ENCODE data around the gene SLC7A14. TPM values are rescaled to one million over a fixed set of nuclear protein-coding genes. Genes with fewer than 3 reads are reported as not detected.

The SLC7A14 gene
- total RNA-seq, 1 experiment from 2014 or later, result not detected

GRCh38 chr3:170529912-170530311 is 56.0 kb downstream of the SLC7A14 start:
- ChIA-PET POLR2A (ENCODE audit: low non-redundant PET) (no interaction called here), CTCF (no interaction called here)
- no peaks in the 10 kb centered on the region for H3K4me1 ChIP-seq (ENCODE audit: insufficient read depth, low read length, poor library complexity, severe bottlenecking)
- H3K36me3 ChIP-seq (ENCODE audit: insufficient read depth, low read length, poor library complexity, severe bottlenecking), result no peaks in the 10 kb centered on the region
- no peak overlapping the region for H3K27ac ChIP-seq (ENCODE audit: low read depth, low read length, poor library complexity, severe bottlenecking)
- H3K9me3 ChIP-seq (ENCODE audit: low read depth, low read length, poor library complexity, severe bottlenecking), result no peaks in the 10 kb centered on the region
- TF ChIP-seq CTCF (conservative IDR thresholded peaks at IDR 0.05; ENCODE audit: low read depth, low read length) (no peak), EZH2 (IDR thresholded peaks at IDR 0.05; ENCODE audit: borderline replicate concordance, low read depth, low read length, poor library complexity, severe bottlenecking) (no peak)
- no peak overlapping the region for H3K4me3 ChIP-seq (ENCODE audit: low read depth, low read length, poor library complexity, severe bottlenecking)
- H3K27me3 ChIP-seq (replicated peaks; ENCODE audit: insufficient read depth, low read depth, low read length, poor library complexity), result peaks cover 6% of the 10 kb centered on the region
- no TSS peak for BruUV-seq (replicated peaks)
- DNase-seq (ENCODE audit: low spot score), result no peak
- intact Hi-C loops (cut with micrococcal nuclease; ENCODE audit: unreplicated experiment), result no loop called here

GRCh38 chr3:170529346-170529745 is 56.5 kb downstream of the SLC7A14 start:
- Histone ChIP-seq H3K4me3 (ENCODE audit: low read depth, low read length, poor library complexity, severe bottlenecking) (no peak overlapping the region), H3K9me3 (ENCODE audit: low read depth, low read length, poor library complexity, severe bottlenecking) (no peaks in the 10 kb centered on the region), H3K27ac (ENCODE audit: low read depth, low read length, poor library complexity, severe bottlenecking) (no peak overlapping the region), H3K36me3 (ENCODE audit: insufficient read depth, low read length, poor library complexity, severe bottlenecking) (no peaks in the 10 kb centered on the region), H3K27me3 (replicated peaks; ENCODE audit: insufficient read depth, low read depth, low read length, poor library complexity) (peaks cover 1% of the 10 kb centered on the region), H3K4me1 (ENCODE audit: insufficient read depth, low read length, poor library complexity, severe bottlenecking) (no peaks in the 10 kb centered on the region)
- ChIA-PET POLR2A (ENCODE audit: low non-redundant PET) (no interaction called here), CTCF (no interaction called here)
- no peak for DNase-seq (ENCODE audit: low spot score)
- intact Hi-C loops (cut with micrococcal nuclease; ENCODE audit: unreplicated experiment), result no loop called here
- TF ChIP-seq CTCF (conservative IDR thresholded peaks at IDR 0.05; ENCODE audit: low read depth, low read length) (no peak), EZH2 (IDR thresholded peaks at IDR 0.05; ENCODE audit: borderline replicate concordance, low read depth, low read length, poor library complexity, severe bottlenecking) (no peak)
- BruUV-seq (replicated peaks), result no TSS peak

GRCh38 chr3:170528726-170529125 is 57.1 kb downstream of the SLC7A14 start:
- CTCF ChIA-PET, result interaction anchor here (0.6 kb wide), 1 partner anchor 19 kb away, joined by 3 read pairs; no protein-coding TSS in a partner anchor
- intact Hi-C loops (cut with micrococcal nuclease; ENCODE audit: unreplicated experiment), result no loop called here
- TF ChIP-seq EZH2 (IDR thresholded peaks at IDR 0.05; ENCODE audit: borderline replicate concordance, low read depth, low read length, poor library complexity, severe bottlenecking), result no peak
- no peak for TF ChIP-seq CTCF (conservative IDR thresholded peaks at IDR 0.05; ENCODE audit: low read depth, low read length)
- no TSS peak for BruUV-seq (replicated peaks)
- Histone ChIP-seq H3K27me3 (replicated peaks; ENCODE audit: insufficient read depth, low read depth, low read length, poor library complexity) (no peaks in the 10 kb centered on the region), H3K9me3 (ENCODE audit: low read depth, low read length, poor library complexity, severe bottlenecking) (no peaks in the 10 kb centered on the region), H3K4me1 (ENCODE audit: insufficient read depth, low read length, poor library complexity, severe bottlenecking) (no peaks in the 10 kb centered on the region), H3K36me3 (ENCODE audit: insufficient read depth, low read length, poor library complexity, severe bottlenecking) (no peaks in the 10 kb centered on the region), H3K27ac (ENCODE audit: low read depth, low read length, poor library complexity, severe bottlenecking) (no peak overlapping the region), H3K4me3 (ENCODE audit: low read depth, low read length, poor library complexity, severe bottlenecking) (no peak overlapping the region)
- POLR2A ChIA-PET (ENCODE audit: low non-redundant PET), result no interaction called here
- DNase-seq (ENCODE audit: low spot score), result no peak

Measured in A673 (cell line).